Activated naive CD4-positive, alpha-beta T cell treated with anti-CD3 and anti-CD28 coated beads, Interleukin-2, amount 50 U/mL, for 16 hours (primary cell): ENCODE measurements around the gene INAFM2.

ENCODE experiments used
- DNase-seq: peaks from one replicate; pipeline ENCODE4 v3.0.0-alpha.2; 2020

The INAFM2 gene

GRCh38 chr15:40365624-40366456 is 42.3 kb downstream of the INAFM2 start:
- no peak for DNase-seq

- no peak for DNase-seq
Measured at GRCh38 chr15:40366457-40367370, 43.2 kb downstream of the INAFM2 start.

DNA sequence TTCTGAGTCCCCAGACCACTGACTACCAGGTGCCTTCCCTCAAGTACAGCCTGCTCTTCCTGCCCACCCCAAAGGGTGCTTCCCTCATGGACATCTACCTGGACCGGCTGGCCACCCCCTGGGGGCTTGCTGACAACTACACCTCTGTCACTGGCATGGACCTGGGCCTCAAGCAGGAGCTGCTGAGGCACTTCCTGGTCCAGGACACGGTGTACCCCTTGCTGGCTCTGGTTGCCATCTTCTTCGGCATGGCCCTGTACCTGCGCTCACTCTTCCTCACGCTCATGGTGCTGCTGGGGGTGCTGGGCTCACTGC is 43.8 kb downstream of the INAFM2 start:
- DNase-seq = no peak

- DNase-seq = peak; percentile 86
Measured at GRCh38 chr15:40367686-40368611, 44.5 kb downstream of the INAFM2 start.

DNA sequence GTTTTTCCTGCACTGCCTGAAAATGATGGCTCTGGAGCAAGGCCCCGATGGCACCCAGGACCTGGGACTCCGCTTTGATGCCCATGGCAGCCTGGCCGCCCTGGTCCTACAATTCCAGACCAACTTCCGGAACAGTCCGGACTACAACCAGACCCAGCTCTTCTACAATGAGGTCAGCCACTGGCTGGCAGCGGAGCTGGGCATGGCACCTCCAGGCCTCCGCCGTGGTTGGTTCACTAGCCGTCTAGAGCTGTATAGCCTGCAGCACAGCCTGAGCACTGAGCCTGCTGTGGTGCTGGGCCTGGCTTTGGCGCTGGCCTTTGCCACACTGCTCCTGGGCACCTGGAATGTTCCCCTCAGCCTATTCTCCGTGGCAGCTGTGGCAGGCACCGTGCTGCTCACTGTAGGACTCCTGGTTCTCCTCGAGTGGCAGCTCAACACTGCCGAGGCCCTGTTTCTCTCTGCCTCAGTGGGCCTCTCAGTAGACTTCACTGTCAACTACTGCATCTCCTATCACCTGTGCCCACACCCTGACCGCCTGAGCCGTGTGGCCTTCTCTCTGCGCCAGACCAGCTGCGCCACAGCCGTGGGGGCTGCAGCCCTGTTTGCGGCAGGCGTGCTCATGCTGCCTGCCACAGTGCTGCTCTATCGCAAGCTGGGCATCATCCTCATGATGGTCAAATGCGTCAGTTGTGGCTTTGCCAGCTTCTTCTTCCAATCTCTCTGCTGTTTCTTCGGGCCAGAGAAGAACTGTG is 45.4 kb downstream of the INAFM2 start:
- no peak for DNase-seq

GRCh38 chr15:40369474-40369869 is 46.0 kb downstream of the INAFM2 start:
- DNase-seq = no peak

DNA sequence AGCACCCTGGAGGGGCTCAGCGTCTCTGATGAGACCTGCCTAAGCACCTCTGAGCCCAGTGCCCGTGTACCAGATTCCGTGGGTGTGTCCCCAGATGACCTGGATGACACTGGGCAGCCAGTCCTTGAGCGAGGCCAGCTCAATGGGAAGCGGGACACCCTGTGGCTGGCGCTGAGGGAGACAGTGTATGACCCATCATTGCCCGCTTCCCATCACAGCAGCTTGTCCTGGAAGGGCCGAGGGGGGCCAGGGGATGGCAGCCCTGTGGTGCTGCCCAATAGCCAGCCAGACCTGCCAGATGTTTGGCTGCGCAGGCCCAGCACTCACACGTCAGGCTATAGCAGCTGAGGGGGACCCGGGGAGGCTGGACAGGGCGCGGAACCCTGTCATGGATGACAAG is 46.5 kb downstream of the INAFM2 start:
- no peak for DNase-seq

- no peak for DNase-seq
Measured at GRCh38 chr15:40372981-40373380, 49.5 kb downstream of the INAFM2 start.
